ENCODE measurements around the gene CLIC5. TPM values are rescaled to one million over a fixed set of nuclear protein-coding genes. Genes with fewer than 3 reads are reported as not detected.

CLIC5 gene
- total RNA-seq, 3 donors from 2014 or later = 3.4 to 5.4 (median 4.9) TPM

GRCh38 chr6:45924763-45925342 is 90.8 kb downstream of the CLIC5 start:
- intact Hi-C loops (cut with DNase I; ENCODE audit: low total_unique reads) = loop anchor here (5.0 to 10.0 kb wide), 2 partner anchors 1270 to 1448 kb away; no protein-coding TSS in a partner anchor

GRCh38 chr6:45923831-45924391 is 91.7 kb downstream of the CLIC5 start:
- Histone ChIP-seq H3K9me3 (no peaks in the 10 kb centered on the region), H3K27me3 (no peaks in the 10 kb centered on the region), H3K4me1 (no peaks in the 10 kb centered on the region), H3K36me3 (no peaks in the 10 kb centered on the region), H3K27ac (peak overlapping the region in 1 of 2 donors; percentile 6), H3K4me3 (no peak overlapping the region)
- intact Hi-C loops (cut with DNase I; ENCODE audit: low total_unique reads) = loop anchor here (5.0 to 10.0 kb wide), 2 partner anchors 1269 to 1447 kb away; no protein-coding TSS in a partner anchor
- TF ChIP-seq CTCF (IDR thresholded peaks at IDR 0.05) (no peak), POLR2A (IDR thresholded peaks at IDR 0.05) (no peak), POLR2AphosphoS5 (IDR thresholded peaks at IDR 0.05) (no peak)
- no peak for DNase-seq (ENCODE audit: low spot score in 2 of 2)

More at GRCh38 chr6:45924763-45925342, 90.8 kb downstream of the CLIC5 start:
- Histone ChIP-seq H3K9me3 (no peaks in the 10 kb centered on the region), H3K4me1 (no peaks in the 10 kb centered on the region), H3K36me3 (no peaks in the 10 kb centered on the region), H3K27ac (no peak overlapping the region), H3K4me3 (no peak overlapping the region), H3K27me3 (no peaks in the 10 kb centered on the region)
- no peak for DNase-seq (ENCODE audit: low spot score in 2 of 2)
- TF ChIP-seq POLR2AphosphoS5 (IDR thresholded peaks at IDR 0.05) = no peak
- no peak for TF ChIP-seq POLR2A (IDR thresholded peaks at IDR 0.05)

GRCh38 chr6:45922728-45923351 is 92.8 kb downstream of the CLIC5 start:
- Histone ChIP-seq H3K4me3 (no peak overlapping the region), H3K27ac (peak overlapping the region in 1 of 2 donors; percentile 6), H3K4me1 (no peaks in the 10 kb centered on the region), H3K27me3 (no peaks in the 10 kb centered on the region), H3K36me3 (no peaks in the 10 kb centered on the region), H3K9me3 (no peaks in the 10 kb centered on the region)
- TF ChIP-seq POLR2A (IDR thresholded peaks at IDR 0.05) (no peak), CTCF (IDR thresholded peaks at IDR 0.05) (peak; percentile 22 to 66 (median 60)), POLR2AphosphoS5 (IDR thresholded peaks at IDR 0.05) (no peak)
- intact Hi-C loops (cut with DNase I; ENCODE audit: low total_unique reads) = loop anchor here (5.0 to 10.0 kb wide), 2 partner anchors 1268 to 1446 kb away; no protein-coding TSS in a partner anchor
- peak in 1 of 2 donors; percentile 55 for DNase-seq (ENCODE audit: low spot score in 2 of 2)

- DNase-seq (ENCODE audit: low spot score in 2 of 2) = no peak
- intact Hi-C loops (cut with DNase I; ENCODE audit: low total_unique reads) = loop anchor here (5.0 to 10.0 kb wide), 2 partner anchors 1267 to 1444 kb away; no protein-coding TSS in a partner anchor
These were observed 93.9 kb downstream of the CLIC5 start for GRCh38 chr6:45921691-45922281.

More at GRCh38 chr6:45921691-45922281, 93.9 kb downstream of the CLIC5 start:
- TF ChIP-seq POLR2A (IDR thresholded peaks at IDR 0.05) (no peak), POLR2AphosphoS5 (IDR thresholded peaks at IDR 0.05) (no peak), CTCF (IDR thresholded peaks at IDR 0.05) (no peak)
- Histone ChIP-seq H3K36me3 (no peaks in the 10 kb centered on the region), H3K27ac (peak overlapping the region in 1 of 2 donors; percentile 34), H3K4me1 (no peaks in the 10 kb centered on the region), H3K4me3 (no peak overlapping the region), H3K9me3 (no peaks in the 10 kb centered on the region), H3K27me3 (no peaks in the 10 kb centered on the region)
